Upper lobe of right lung (tissue), 1 donor: ENCODE results near the gene DHX9. TPM values are rescaled to one million over a fixed set of nuclear protein-coding genes. Genes with fewer than 3 reads are reported as not detected.

Source experiments
- ATAC-seq: fragments of 200-7000 bp; cut with Tn5 transposase; one replicate; pipeline ENCODE4 v1.9.1; 2020; ENCODE audit warnings: mild to moderate bottlenecking, moderate library complexity
- DNase-seq: peaks from one replicate; pipeline ENCODE4 v3.0.0-alpha.2; 2020
- H3K27ac ChIP-seq: fragments of 200-600 bp; one replicate; pipeline ENCODE4 v1.8.0; 2022
- H3K27me3 ChIP-seq: fragments of 200-600 bp; one replicate; pipeline ENCODE4 v1.8.0; 2022; ENCODE audit warnings: mild to moderate bottlenecking
- H3K36me3 ChIP-seq: fragments of 200-600 bp; one replicate; pipeline ENCODE4 v1.8.0; 2022
- H3K4me1 ChIP-seq: fragments of 200-600 bp; one replicate; pipeline ENCODE4 v1.8.0; 2022
- H3K4me3 ChIP-seq: fragments of 200-600 bp; one replicate; pipeline ENCODE4 v1.8.0; 2022; ENCODE audit warnings: mild to moderate bottlenecking
- H3K9me3 ChIP-seq: fragments of 200-600 bp; one replicate; pipeline ENCODE4 v1.8.0; 2022
- intact Hi-C: fragments of 100-400 bp; cut with DNase I; formaldehyde crosslinking; loops from one replicate; pipeline ENCODE4 v1.11.0; 2022
- total RNA-seq: library from RNA; stranded (reverse); fragmentation: NEBNext Ultra II Directional; extraction: Animal tissue kit (Norgen Biotek cat#: 25700); gene quantifications from one replicate; pipeline ENCODE4 v1.2.1, GENCODE V29; 2021
- TF ChIP-seq, protein P1 (sequence below): fragments of 200-600 bp; IDR thresholded peaks from one replicate; pipeline ENCODE4 v1.8.0; 2022; ENCODE audit warnings: antibody characterized with exemption
- donor health status: DM: no; HTN: yes; CAD: no; lungs with severe emphysema.

DHX9 gene
- total RNA-seq, 1 donor from 2014 or later = 126 TPM

DNA sequence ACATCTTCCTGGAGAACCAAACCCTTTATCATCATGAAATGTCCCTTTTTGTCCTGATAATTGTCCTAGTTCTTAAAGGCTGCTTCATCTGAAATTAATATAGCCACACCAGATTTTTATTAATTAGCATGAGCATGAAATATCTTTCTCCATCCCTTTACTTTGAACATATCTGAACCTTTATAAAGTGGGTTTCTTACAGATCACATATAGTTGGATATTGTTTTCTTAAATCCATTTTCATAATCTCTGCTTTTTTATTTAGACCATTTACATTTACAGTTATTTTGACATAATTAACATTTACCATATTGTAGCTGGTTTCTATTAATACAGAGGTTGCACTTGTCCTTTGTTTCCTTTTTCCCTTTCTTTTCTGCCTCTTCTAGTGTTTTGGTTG lies 96.6 kb downstream of the DHX9 start:
- H3K9me3 ChIP-seq = no peaks in the 10 kb centered on the region
- TF ChIP-seq, protein P1, sequence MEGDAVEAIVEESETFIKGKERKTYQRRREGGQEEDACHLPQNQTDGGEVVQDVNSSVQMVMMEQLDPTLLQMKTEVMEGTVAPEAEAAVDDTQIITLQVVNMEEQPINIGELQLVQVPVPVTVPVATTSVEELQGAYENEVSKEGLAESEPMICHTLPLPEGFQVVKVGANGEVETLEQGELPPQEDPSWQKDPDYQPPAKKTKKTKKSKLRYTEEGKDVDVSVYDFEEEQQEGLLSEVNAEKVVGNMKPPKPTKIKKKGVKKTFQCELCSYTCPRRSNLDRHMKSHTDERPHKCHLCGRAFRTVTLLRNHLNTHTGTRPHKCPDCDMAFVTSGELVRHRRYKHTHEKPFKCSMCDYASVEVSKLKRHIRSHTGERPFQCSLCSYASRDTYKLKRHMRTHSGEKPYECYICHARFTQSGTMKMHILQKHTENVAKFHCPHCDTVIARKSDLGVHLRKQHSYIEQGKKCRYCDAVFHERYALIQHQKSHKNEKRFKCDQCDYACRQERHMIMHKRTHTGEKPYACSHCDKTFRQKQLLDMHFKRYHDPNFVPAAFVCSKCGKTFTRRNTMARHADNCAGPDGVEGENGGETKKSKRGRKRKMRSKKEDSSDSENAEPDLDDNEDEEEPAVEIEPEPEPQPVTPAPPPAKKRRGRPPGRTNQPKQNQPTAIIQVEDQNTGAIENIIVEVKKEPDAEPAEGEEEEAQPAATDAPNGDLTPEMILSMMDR = no peak
- ATAC-seq (no peak), DNase-seq (no peak)
- no peak overlapping the region for H3K27ac ChIP-seq
- no peaks in the 10 kb centered on the region for H3K36me3 ChIP-seq
- peaks cover 2% of the 10 kb centered on the region for H3K27me3 ChIP-seq
- intact Hi-C loops = no loop called here
- H3K4me3 ChIP-seq = no peak overlapping the region
- H3K4me1 ChIP-seq = no peaks in the 10 kb centered on the region

Other genes starting within 250 kb of the DHX9 start
- 12.0 TPM for gene RGS16, start 235.0 kb upstream of the DHX9 start, total RNA-seq
- not detected for gene RGS8, start 154.8 kb upstream of the DHX9 start, total RNA-seq
- 44.5 TPM for gene NPL, start 49.6 kb upstream of the DHX9 start, total RNA-seq
- not detected for gene SHCBP1L, start 113.8 kb downstream of the DHX9 start, total RNA-seq
- 120 TPM for gene LAMC1, start 184.1 kb downstream of the DHX9 start, total RNA-seq